Activated naive CD8-positive, alpha-beta T cell treated with anti-CD3 and anti-CD28 coated beads, Interleukin-2, amount 10 ng/mL, durations not matched to agents 7 days and 5 days (primary cell): ENCODE measurements around the gene SCUBE2. TPM values are rescaled to one million over a fixed set of nuclear protein-coding genes. Genes with fewer than 3 reads are reported as not detected.

ENCODE experiments used
- ATAC-seq: fragments of 150-1000 bp; cut with Tn5 transposase; one replicate; pipeline ENCODE4 v1.10.0; 2021; ENCODE audit warnings: low read depth, moderate library complexity
- POLR2A ChIA-PET: fragments of 350-600 bp; sonication (Branson Sonifier 250); formaldehyde crosslinking; loops from one replicate; lab custom pipeline; 2021; ENCODE audit warnings: antibody characterized with exemption; lab: Charles Lee
- DNase-seq: peaks from one replicate; pipeline ENCODE4 v3.0.0; 2021
- H3K27ac Mint-ChIP-seq: one replicate; pipeline ENCODE4 v1.8.0; 2022; ENCODE audit warnings: mild to moderate bottlenecking, mixed read lengths
- H3K27me3 Mint-ChIP-seq: one replicate; pipeline ENCODE4 v1.8.0; 2022; ENCODE audit warnings: mild to moderate bottlenecking, moderate library complexity, mixed read lengths
- H3K36me3 Mint-ChIP-seq: one replicate; pipeline ENCODE4 v1.8.0; 2021; ENCODE audit warnings: mild to moderate bottlenecking, mixed read lengths
- H3K4me1 Mint-ChIP-seq: one replicate; pipeline ENCODE4 v1.8.0; 2021; ENCODE audit warnings: mixed read lengths
- H3K4me3 Mint-ChIP-seq: one replicate; pipeline ENCODE4 v1.8.0; 2022; ENCODE audit warnings: mild to moderate bottlenecking, moderate library complexity, mixed read lengths
- H3K9me3 Mint-ChIP-seq: one replicate; pipeline ENCODE4 v1.8.0; 2021; ENCODE audit warnings: mixed read lengths
- total RNA-seq, 2 experiments: library from RNA; stranded (reverse); gene quantifications; one replicate each; pipeline ENCODE4 v1.2.3, GENCODE V29; 2021

The SCUBE2 gene
- not detected for total RNA-seq

DNA sequence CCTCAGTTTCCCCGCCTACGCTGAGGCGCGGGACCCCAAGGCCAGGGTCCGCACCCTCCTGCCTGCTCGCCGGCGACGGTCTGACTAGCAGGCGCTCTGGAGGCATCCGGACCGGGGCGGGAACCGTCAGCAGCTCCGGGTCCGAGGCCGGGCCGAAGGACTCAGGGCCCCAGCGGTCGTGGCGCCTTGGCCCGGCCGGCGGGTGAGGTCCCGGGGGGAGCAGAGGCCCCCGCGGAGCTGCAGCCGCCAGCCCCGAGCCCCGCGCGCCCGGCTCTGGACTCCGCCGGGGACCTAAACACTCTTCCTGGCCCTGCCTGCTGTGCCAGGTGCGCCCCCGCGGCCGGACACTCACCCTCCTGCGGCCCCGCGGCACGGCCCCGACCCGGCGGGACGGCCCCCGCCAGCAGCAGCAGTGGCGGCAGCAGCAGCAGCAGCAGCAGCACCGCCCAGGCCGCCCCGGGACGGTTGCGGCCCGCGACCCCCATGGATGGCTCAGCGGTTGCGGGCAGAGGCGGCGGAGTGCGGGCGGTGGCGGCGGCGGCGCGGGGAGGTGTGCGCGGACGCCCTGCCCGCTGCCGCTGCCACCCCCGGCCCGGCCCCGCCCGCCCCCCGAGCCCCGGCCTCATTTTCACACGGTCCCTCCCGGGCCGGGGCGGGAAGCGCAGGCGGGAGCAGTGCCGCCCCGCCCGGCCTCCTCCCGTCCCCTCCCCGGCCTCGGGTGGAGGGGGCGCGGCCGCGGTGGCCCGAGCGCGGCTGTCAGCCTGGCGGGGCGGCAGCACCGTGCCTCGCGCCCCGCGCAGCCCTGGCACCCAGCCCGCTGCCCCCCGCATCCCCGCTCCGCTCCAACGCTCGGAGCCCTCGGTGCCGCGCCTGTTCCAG is at the start of gene SCUBE2:
Gene SCUBE2 (minus strand): TSS at position 556 of the 879 bp plus-strand sequence. CDS start 71 bp downstream, at position 485.
- Mint-ChIP-seq H3K9me3 (no peaks in the 10 kb centered on the region), H3K4me3 (peak within 1 kb of the TSS; percentile 38), H3K4me1 (no peaks in the 10 kb centered on the region), H3K27ac (no peak within 1 kb of the TSS), H3K36me3 (no peaks in the 10 kb centered on the region), H3K27me3 (peaks cover 56% of the 10 kb centered on the region)
- ATAC-seq (peak; percentile 45), DNase-seq (peak; percentile 36)
- POLR2A ChIA-PET, result no interaction called here

DNA sequence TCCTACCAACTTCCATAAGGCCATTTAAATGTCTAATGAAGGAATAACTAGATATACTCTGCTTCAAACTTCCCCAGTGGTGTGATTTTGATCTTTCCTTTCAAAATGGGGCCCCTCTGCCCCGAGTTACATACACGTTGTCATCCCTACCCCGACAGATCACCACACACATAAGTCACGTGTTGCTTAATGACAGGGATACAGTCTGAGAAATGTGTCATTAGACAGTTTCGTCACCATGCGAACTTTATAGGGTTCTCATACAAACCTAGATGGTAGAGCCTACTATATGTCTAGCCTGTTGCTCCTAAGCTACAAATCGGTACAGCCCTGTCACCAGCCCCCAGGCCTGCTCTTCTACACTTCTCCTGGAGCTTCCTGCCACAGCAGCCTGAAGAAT is 49.8 kb upstream of the SCUBE2 start:
- no peak overlapping the region for H3K27ac Mint-ChIP-seq
- DNase-seq (no peak), ATAC-seq (no peak)
- H3K27me3 Mint-ChIP-seq, result no peaks in the 10 kb centered on the region
- peaks cover 15% of the 10 kb centered on the region for H3K4me1 Mint-ChIP-seq
- H3K4me3 Mint-ChIP-seq, result no peak overlapping the region
- POLR2A ChIA-PET, result no interaction called here
- no peaks in the 10 kb centered on the region for H3K9me3 Mint-ChIP-seq
- peaks cover 35% of the 10 kb centered on the region for H3K36me3 Mint-ChIP-seq

GRCh38 chr11:9139628-9140357 is 48.4 kb upstream of the SCUBE2 start:
- Mint-ChIP-seq H3K36me3 (peaks cover 33% of the 10 kb centered on the region), H3K27ac (peak overlapping the region; percentile 8), H3K27me3 (no peaks in the 10 kb centered on the region), H3K9me3 (no peaks in the 10 kb centered on the region), H3K4me3 (no peak overlapping the region), H3K4me1 (peaks cover 11% of the 10 kb centered on the region)
- POLR2A ChIA-PET, result no interaction called here
- DNase-seq, result no peak
- ATAC-seq, result no peak

- no peak overlapping the region for H3K4me3 Mint-ChIP-seq
- no peaks in the 10 kb centered on the region for H3K9me3 Mint-ChIP-seq
- no peak overlapping the region for H3K27ac Mint-ChIP-seq
- ATAC-seq (no peak), DNase-seq (no peak)
- peaks cover 8% of the 10 kb centered on the region for H3K4me1 Mint-ChIP-seq
- H3K27me3 Mint-ChIP-seq, result no peaks in the 10 kb centered on the region
- H3K36me3 Mint-ChIP-seq, result peaks cover 26% of the 10 kb centered on the region
- POLR2A ChIA-PET, result no interaction called here
Measured at GRCh38 chr11:9138612-9139579, 47.5 kb upstream of the SCUBE2 start.

DNA sequence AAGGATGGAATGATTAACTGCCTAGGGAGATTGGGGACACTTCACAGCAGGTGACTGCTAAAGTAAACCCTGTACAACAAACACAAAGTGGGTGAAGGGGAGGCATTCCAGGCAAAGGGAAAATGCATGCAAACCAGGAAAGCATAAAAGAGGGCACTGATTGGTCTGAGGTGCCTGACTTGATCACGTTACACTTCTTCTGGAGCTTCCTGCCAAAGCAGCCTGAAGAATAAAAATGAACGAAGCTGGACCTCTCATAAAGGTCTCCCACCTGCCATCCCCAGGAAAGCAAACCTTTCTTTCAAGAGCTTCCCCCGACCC is 46.7 kb upstream of the SCUBE2 start:
- POLR2A ChIA-PET, result interaction anchor here (0.6 to 1.3 kb wide), 3 partner anchors 26 to 274 kb away, joined by 3 to 4 read pairs (median 4); no protein-coding TSS in a partner anchor
- Mint-ChIP-seq H3K36me3 (peaks cover 25% of the 10 kb centered on the region), H3K27ac (peak overlapping the region; percentile 0), H3K9me3 (no peaks in the 10 kb centered on the region), H3K4me1 (peaks cover 8% of the 10 kb centered on the region), H3K27me3 (no peaks in the 10 kb centered on the region), H3K4me3 (no peak overlapping the region)
- no peak for ATAC-seq
- no peak for DNase-seq

DNA sequence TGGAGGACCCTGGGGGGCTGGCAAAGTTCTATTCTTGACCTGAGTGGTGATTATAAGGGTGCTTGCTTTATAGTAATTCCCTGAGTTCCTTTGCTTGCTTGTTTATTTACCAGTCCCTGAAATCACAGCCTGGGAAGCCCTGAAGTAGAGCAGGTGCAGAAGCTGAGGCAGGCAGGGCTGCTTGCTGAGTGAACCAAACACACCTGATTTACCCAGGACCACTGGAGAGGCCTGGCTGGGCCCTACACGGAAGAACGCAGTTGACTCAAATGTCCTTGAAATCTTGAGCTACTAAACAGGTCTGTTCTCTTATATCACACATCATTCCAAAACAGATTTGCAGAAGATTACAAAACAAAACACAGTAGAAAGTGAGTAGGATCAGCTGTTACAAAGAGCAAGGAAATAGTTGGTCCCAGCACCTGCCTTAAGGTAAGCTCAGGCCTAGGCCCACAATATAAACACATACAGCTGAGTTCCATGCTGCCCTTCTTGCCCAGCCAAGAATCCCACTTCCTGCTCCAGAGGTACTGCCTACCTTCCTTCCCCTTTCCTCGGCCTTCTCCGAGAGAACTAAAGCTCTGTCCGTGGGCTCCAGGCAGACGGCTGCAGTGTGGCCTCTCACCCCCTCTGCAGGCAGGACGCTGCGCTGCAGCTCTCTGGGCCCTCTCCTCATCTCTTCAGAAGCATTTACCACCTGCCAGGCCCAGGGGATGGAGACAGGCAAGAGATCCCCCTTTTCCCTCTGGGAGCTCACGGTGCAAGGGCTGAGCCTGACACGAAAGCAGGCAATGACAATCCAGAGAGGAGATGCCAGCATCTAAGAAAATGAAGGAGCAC is 46.1 kb upstream of the SCUBE2 start:
- H3K4me1 Mint-ChIP-seq, result peaks cover 8% of the 10 kb centered on the region
- POLR2A ChIA-PET, result interaction anchor here (0.6 to 1.3 kb wide), 3 partner anchors 26 to 275 kb away, joined by 3 to 4 read pairs (median 4); no protein-coding TSS in a partner anchor
- no peaks in the 10 kb centered on the region for H3K27me3 Mint-ChIP-seq
- peak; percentile 87 for ATAC-seq
- peaks cover 22% of the 10 kb centered on the region for H3K36me3 Mint-ChIP-seq
- H3K27ac Mint-ChIP-seq, result peak overlapping the region; percentile 0
- H3K4me3 Mint-ChIP-seq, result no peak overlapping the region
- no peaks in the 10 kb centered on the region for H3K9me3 Mint-ChIP-seq
- peak; percentile 75 for DNase-seq

DNA sequence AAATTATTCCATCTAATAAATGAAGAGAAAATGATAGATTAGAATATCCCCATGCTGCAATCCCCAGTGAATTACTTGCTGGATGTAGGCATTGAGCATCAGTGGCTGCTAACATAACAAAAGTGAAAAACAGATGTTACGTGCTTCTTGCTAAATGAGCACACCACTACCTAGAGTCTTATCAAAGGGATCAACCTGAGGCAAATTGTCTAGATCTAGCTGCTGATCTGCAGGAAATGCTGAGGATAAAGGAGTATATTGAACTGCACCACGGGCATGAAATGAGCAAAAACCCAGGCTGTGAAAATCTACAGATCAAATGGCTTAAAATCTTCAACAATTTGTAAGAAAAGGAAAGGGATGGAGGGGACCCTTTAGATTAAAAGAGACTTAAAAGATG is 45.3 kb upstream of the SCUBE2 start:
- POLR2A ChIA-PET, result no interaction called here
- H3K4me1 Mint-ChIP-seq, result peaks cover 8% of the 10 kb centered on the region
- no peaks in the 10 kb centered on the region for H3K27me3 Mint-ChIP-seq
- DNase-seq (no peak), ATAC-seq (no peak)
- no peak overlapping the region for H3K27ac Mint-ChIP-seq
- no peak overlapping the region for H3K4me3 Mint-ChIP-seq
- H3K36me3 Mint-ChIP-seq, result peaks cover 25% of the 10 kb centered on the region
- H3K9me3 Mint-ChIP-seq, result no peaks in the 10 kb centered on the region

DNA sequence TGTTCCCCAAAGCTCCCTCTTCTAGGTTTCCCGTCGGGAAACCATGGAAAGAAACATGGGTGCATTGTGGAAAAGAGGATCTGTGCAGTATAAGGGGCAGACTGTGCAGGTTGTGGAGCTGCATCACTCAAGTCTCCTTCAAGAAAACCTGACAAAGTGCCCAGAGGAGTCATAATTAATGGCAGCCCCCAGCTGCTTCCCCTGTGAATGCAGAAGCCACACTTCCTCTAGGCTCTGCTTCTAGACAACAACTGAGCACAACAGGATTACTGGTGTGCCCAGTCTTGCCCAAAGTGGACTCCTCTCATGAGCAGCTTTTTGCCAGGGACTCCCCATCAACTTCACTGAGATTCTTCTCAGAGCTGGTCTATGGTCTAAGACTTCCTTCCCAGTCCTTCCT is 42.6 kb upstream of the SCUBE2 start:
- no peaks in the 10 kb centered on the region for H3K27me3 Mint-ChIP-seq
- no peak overlapping the region for H3K4me3 Mint-ChIP-seq

DNA sequence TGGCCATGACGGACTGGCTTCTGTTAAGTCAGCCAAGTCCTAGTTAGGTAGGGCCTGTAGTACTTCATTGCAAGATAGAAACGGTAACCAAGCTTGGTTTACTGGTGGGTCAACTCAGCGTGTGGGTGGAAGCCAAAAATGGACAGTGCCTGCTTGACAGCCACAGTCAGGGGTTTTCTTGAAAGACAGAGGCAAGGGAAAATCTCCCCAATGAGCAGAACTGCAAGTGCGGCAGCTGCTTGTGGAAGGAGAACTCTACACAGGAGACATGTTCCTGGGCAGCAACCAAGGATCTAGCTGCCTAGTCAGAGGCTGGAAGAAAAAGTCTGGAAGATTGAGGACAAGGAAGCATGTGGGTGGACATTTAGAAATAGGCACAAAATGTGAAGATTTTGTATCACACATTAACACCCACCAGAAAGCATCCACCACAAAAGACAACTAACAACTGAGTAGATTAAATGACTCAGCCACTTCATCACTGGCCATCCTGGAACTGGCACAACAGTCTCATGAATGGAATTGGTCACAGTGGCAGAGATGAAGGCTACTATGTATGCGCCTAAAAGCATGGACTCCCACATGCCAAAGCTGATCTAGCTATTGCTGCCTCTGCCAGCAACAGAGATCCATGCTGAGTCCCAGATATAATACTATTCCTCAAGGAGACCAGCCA is 40.9 kb upstream of the SCUBE2 start:
- ATAC-seq (no peak), DNase-seq (no peak)
- Mint-ChIP-seq H3K36me3 (peaks cover 22% of the 10 kb centered on the region), H3K9me3 (no peaks in the 10 kb centered on the region), H3K4me1 (no peaks in the 10 kb centered on the region), H3K4me3 (no peak overlapping the region), H3K27me3 (peaks cover under 1% of the 10 kb centered on the region), H3K27ac (no peak overlapping the region)
- POLR2A ChIA-PET, result no interaction called here

More for the DNA sequence above, 42.6 kb upstream of the SCUBE2 start:
- Mint-ChIP-seq H3K27ac (peak overlapping the region; percentile 32), H3K4me1 (peaks cover 5% of the 10 kb centered on the region), H3K9me3 (no peaks in the 10 kb centered on the region), H3K36me3 (peaks cover 21% of the 10 kb centered on the region)
- ATAC-seq (no peak), DNase-seq (no peak)
- POLR2A ChIA-PET, result interaction anchor here (0.5 kb wide), 1 partner anchor 96 kb away, joined by 3 read pairs; no protein-coding TSS in a partner anchor

DNA sequence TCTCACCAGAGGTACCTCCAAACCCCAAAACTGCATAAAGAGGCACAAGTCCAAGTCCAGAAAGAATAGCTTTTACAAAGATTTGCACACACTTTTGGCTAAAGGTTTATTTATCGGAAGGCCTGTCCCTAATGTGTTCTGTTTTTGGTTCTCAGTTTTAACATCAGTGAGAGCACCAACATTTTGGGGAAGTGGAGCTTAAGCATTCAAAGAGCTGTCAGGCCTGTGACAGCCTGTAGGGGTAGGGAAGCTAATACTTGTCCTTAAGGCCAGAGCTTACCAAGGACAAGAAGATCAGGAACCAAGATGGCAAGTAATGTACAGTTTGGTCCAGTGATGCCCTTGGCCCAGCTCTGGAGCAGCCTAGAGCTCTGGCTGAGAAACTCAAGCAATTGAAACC is 38.9 kb upstream of the SCUBE2 start:
- POLR2A ChIA-PET, result no interaction called here
- peaks cover 2% of the 10 kb centered on the region for H3K27me3 Mint-ChIP-seq
- no peaks in the 10 kb centered on the region for H3K9me3 Mint-ChIP-seq
- DNase-seq, result no peak
- no peak overlapping the region for H3K27ac Mint-ChIP-seq
- peaks cover 5% of the 10 kb centered on the region for H3K4me1 Mint-ChIP-seq
- ATAC-seq, result no peak
- H3K36me3 Mint-ChIP-seq, result peaks cover 19% of the 10 kb centered on the region
- no peak overlapping the region for H3K4me3 Mint-ChIP-seq

GRCh38 chr11:9126636-9127035 is 35.2 kb upstream of the SCUBE2 start:
- no peak for ATAC-seq
- POLR2A ChIA-PET, result no interaction called here
- Mint-ChIP-seq H3K27me3 (peaks cover 5% of the 10 kb centered on the region), H3K27ac (no peak overlapping the region), H3K4me1 (peaks cover 5% of the 10 kb centered on the region), H3K36me3 (peaks cover 12% of the 10 kb centered on the region), H3K4me3 (no peak overlapping the region), H3K9me3 (no peaks in the 10 kb centered on the region)
- DNase-seq, result no peak
